ENCODE results near the gene ZNF774.
"Not testable (repeated sequence)": the region's sequence is repeated elsewhere in the genome, so short reads cannot be mapped to it uniquely, and the experiment has no call there.

Gene ZNF774

DNA sequence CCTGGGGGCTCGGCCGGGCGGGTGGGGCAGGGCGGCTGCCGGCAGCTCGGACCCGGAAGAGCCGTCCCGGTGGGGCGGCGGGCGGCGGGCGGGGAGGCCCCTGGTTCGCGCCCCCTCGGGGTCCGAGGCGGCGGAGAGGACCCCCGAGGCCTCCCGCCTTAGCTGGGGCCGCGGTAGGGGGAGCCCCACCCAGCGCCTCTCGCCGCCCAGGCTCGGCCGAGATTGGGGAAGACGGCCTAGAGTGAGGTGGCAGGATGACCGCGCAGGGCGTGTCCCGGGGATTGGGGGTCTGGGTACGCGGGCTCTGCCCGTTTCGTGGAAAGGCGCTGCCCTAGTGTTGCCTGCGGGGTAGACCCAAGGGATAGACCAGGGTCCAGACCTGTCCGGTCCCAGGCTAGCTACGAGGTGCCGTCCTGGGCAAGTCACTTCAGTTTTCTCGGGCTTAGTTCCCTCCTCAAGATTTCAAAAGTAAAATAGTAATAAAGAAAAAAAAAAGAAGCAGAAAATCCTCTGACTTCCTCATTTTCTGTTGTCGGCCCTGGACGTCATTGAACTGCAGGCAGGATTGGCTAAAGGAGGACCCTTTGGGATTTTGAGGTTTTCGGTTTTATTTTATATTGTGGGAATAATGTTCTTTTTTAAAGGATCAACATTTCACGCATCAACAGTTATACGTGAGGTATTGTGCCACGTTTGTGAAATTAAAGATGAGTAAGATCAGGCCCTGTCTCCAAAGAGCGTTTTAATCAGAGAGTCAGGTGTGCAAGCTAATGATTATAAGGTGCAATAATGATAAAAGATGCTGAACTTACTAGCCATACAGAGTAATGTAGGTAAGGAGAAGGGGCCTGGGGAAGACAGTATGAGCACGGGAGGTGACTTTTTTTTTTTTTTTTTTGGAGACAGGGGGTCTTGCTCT, 36.6 kb downstream of the ZNF774 start:
- DNase-seq (ENCODE audit: low read depth): peak; percentile 42

- no peak for DNase-seq (ENCODE audit: low read depth)
Observed at GRCh38 chr15:90389513-90389912, 37.4 kb downstream of the ZNF774 start.

- DNase-seq (ENCODE audit: low read depth): no peak
Observed at GRCh38 chr15:90393040-90393439, 41.0 kb downstream of the ZNF774 start.

GRCh38 chr15:90394074-90394473, 42.0 kb downstream of the ZNF774 start:
- DNase-seq (ENCODE audit: low read depth): no peak

- no peak for DNase-seq (ENCODE audit: low read depth)
Observed at GRCh38 chr15:90394748-90395442, 42.8 kb downstream of the ZNF774 start.

- no peak for DNase-seq (ENCODE audit: low read depth)
Observed at GRCh38 chr15:90396321-90396720, 44.2 kb downstream of the ZNF774 start.

DNA sequence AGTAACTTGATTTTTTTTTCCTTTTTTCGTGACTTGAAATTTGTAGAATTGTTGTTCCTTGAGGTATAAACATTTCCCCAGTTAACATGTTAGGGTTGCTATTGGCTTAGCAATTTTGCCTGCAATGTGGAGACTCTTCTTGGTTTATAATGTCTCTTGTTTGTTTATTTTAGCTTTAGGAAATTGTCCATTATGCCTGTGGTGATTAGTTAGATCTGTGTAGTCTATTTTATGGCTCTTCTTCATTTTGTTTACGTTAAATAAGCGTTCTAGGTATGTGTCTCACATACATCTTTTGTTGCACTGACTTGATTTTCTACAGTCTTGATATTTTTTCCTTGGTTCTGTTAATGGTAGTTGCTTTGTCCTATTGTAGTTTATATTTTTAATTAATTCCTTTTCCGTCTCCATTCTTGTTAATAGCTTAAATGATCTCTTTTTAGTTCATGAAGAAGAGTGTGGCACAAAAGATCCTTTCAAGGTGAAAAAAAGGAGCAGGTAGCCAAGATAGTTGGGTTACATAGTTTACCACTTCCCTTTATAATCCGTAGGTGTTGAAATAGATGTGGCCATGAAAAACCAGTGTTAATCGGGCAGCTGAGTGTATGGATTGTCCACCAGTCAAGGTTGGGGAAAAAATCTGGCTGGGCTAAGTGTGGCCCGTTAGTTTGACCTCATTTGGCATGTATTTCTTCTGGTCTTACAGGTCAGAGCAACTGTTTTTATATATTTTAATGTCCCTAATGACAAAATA, 48.1 kb downstream of the ZNF774 start:
- no peak for DNase-seq (ENCODE audit: low read depth)

GRCh38 chr15:90400759-90401314, 48.8 kb downstream of the ZNF774 start:
- peak; percentile 31 for DNase-seq (ENCODE audit: low read depth)

GRCh38 chr15:90401495-90401894, 49.4 kb downstream of the ZNF774 start:
- DNase-seq (ENCODE audit: low read depth): no peak

DNA sequence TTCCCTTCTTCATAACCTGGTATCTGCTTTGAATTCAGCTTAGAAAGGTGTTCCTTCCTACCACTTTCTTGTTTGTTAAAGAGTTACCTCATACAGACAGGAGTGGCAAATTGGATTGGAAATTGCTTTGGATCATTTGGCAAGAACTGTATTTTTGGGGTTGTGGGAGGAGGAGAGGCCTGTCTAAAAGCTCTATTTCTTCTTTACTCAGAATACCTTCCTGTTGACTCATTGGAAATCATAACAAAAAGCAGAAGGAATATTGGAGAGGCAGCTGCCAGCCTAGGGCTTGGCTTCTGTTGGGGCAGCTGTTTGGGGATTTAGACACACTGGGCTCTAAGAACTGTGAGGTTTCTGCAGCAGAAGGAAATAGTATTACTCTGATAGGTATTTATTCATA, 50.1 kb downstream of the ZNF774 start:
- DNase-seq (ENCODE audit: low read depth): no peak

GRCh38 chr15:90402767-90403166, 50.7 kb downstream of the ZNF774 start:
- DNase-seq (ENCODE audit: low read depth): no peak

GRCh38 chr15:90405055-90405607, 53.0 kb downstream of the ZNF774 start:
- no peak for DNase-seq (ENCODE audit: low read depth)

DNA sequence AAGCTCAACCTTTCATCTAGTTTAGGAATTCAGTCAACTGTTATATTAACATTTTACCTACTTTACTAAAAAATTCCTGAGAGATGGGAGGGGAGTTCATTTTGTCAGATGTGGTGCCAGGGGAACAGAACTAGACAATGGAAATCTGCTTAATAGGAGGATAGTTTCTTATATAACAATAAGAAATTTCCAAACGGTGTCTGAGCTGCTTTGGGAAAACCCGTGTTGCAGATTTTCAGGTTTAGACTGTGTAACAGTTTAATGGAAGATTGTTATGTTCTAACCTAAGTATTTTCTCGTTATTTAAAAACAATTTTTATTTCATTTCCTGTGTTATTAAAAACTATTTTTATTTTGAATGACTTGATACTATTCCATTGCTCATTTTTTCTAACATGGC, 55.3 kb downstream of the ZNF774 start:
- DNase-seq (ENCODE audit: low read depth): no peak

- no peak for DNase-seq (ENCODE audit: low read depth)
Observed at GRCh38 chr15:90407871-90408317, 55.8 kb downstream of the ZNF774 start.

GRCh38 chr15:90408657-90409056, 56.6 kb downstream of the ZNF774 start:
- DNase-seq (ENCODE audit: low read depth): no peak

- DNase-seq (ENCODE audit: low read depth): not testable (repeated sequence)
Observed at GRCh38 chr15:90409587-90409986, 57.5 kb downstream of the ZNF774 start.

DNA sequence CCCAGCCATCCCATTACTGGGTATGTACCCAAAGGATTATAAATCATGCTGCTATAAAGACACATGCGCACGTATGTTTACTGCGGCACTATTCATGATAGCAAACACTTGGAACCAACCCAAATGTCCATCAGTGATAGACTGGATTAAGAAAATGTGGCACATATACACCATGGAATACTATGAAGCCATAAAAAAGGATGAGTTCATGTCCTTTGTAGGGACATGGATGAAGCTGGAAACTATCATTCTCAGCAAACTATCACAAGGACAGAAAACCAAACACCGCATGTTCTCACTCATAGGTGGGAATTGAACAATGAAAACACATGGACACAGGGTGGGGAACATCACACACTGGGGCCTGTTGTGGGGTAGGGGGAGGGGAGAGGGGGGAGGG, 58.2 kb downstream of the ZNF774 start:
- DNase-seq (ENCODE audit: low read depth): not testable (repeated sequence)

GRCh38 chr15:90411176-90411575, 59.1 kb downstream of the ZNF774 start:
- DNase-seq (ENCODE audit: low read depth): no peak
